Glutamatergic neuron (in vitro differentiated cells): ENCODE measurements around the gene METTL3. TPM values are rescaled to one million over a fixed set of nuclear protein-coding genes. Genes with fewer than 3 reads are reported as not detected.
"Not testable (repeated sequence)": the region's sequence is repeated elsewhere in the genome, so short reads cannot be mapped to it uniquely, and the experiment has no call there.

ENCODE experiments used
- DNase-seq: peaks from one replicate; pipeline ENCODE4 v3.0.0; 2022
- H3K27ac Mint-ChIP-seq: one replicate; pipeline ENCODE4 v1.8.0; 2020; ENCODE audit warnings: mild to moderate bottlenecking, mixed read lengths, inconsistent platforms; ENCODE audit not compliant: unreplicated experiment
- H3K27me3 Mint-ChIP-seq: one replicate; pipeline ENCODE4 v1.8.0; 2020; ENCODE audit warnings: mild to moderate bottlenecking, moderate library complexity, mixed read lengths, inconsistent platforms; ENCODE audit not compliant: unreplicated experiment
- H3K36me3 Mint-ChIP-seq: one replicate; pipeline ENCODE4 v1.8.0; 2020; ENCODE audit warnings: mild to moderate bottlenecking, mixed read lengths, inconsistent platforms; ENCODE audit not compliant: unreplicated experiment
- H3K4me1 Mint-ChIP-seq: one replicate; pipeline ENCODE4 v1.8.0; 2020; ENCODE audit warnings: mild to moderate bottlenecking, low read depth, mixed read lengths, inconsistent platforms; ENCODE audit not compliant: unreplicated experiment
- H3K4me3 Mint-ChIP-seq: one replicate; pipeline ENCODE4 v1.8.0; 2020; ENCODE audit warnings: mild to moderate bottlenecking, mixed read lengths, inconsistent platforms; ENCODE audit not compliant: unreplicated experiment
- H3K9me3 Mint-ChIP-seq: one replicate; pipeline ENCODE4 v1.8.0; 2020; ENCODE audit warnings: mild to moderate bottlenecking, moderate library complexity, mixed read lengths, inconsistent platforms; ENCODE audit not compliant: unreplicated experiment
- CTCF ChIP-seq: fragments of 200-600 bp; sonication (generic); IDR thresholded peaks from one replicate; pipeline ENCODE4 v1.5.0; 2021; ENCODE audit not compliant: partially characterized antibody, unreplicated experiment
- total RNA-seq: library from RNA; stranded (reverse); fragmentation: NEBNext Ultra II Directional; extraction: Animal tissue kit (Norgen Biotek cat#: 25700); gene quantifications from one replicate; pipeline ENCODE4 v1.2.1, GENCODE V29; 2021; ENCODE audit not compliant: unreplicated experiment

METTL3 gene
- total RNA-seq, 1 donor from 2014 or later: 90.0 TPM

DNA sequence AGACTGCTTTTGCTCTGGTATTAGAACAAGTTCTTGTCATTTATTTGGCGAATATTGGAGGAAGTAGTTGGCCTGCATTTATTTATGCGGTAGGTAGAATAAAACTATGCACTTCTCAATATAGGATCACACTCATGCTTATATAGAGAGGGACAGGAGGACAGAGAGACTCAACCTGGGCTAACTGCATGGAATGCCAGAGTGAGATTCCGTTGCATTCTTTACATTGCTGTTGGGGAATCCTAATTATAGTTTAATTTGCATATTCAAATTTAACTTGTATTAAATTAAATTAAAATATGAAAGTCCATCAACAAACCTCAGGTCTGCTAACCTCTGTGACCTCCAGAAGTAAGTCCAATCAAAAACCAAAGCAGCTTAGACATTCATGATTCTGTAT is 42.1 kb upstream of the METTL3 start:
- H3K36me3 Mint-ChIP-seq: no peaks in the 10 kb centered on the region
- H3K27ac Mint-ChIP-seq: no peak overlapping the region
- peaks cover 2% of the 10 kb centered on the region for H3K9me3 Mint-ChIP-seq
- no peak overlapping the region for H3K4me3 Mint-ChIP-seq
- peaks cover 3% of the 10 kb centered on the region for H3K4me1 Mint-ChIP-seq
- DNase-seq: no peak
- peaks cover 2% of the 10 kb centered on the region for H3K27me3 Mint-ChIP-seq
- TF ChIP-seq CTCF: no peak

DNA sequence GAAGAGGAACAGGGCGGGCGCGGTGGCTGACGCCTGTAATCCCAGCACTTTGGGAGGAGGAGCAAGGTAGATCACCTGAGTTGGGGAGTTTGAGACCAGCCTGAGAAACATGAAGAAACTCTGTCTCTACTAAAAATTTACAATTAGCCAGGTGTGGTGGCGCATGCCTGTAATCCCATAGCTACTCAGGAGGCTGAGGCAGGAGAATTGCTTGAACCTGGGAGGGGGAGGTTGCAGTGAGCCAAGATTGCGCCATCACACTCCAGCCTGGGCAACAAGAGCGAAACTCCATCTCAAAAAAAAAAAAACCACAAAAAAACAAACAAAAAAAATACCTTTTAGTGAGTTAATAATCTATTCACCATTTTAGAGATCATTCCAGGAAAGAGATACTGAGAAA is 33.4 kb upstream of the METTL3 start:
- not testable (repeated sequence) for H3K4me3 Mint-ChIP-seq, H3K27ac Mint-ChIP-seq, H3K36me3 Mint-ChIP-seq, DNase-seq, H3K4me1 Mint-ChIP-seq, H3K9me3 Mint-ChIP-seq, H3K27me3 Mint-ChIP-seq

- TF ChIP-seq CTCF: no peak
- peak overlapping the region; percentile 62 for H3K4me3 Mint-ChIP-seq
- H3K27me3 Mint-ChIP-seq: peaks cover 8% of the 10 kb centered on the region
Measured at GRCh38 chr14:21543963-21544362, 32.8 kb upstream of the METTL3 start.

GRCh38 chr14:21543521-21543960 is 32.4 kb upstream of the METTL3 start:
- DNase-seq: peak; percentile 34
- no peaks in the 10 kb centered on the region for H3K36me3 Mint-ChIP-seq

More at GRCh38 chr14:21543963-21544362, 32.8 kb upstream of the METTL3 start:
- Mint-ChIP-seq H3K36me3 (no peaks in the 10 kb centered on the region), H3K27ac (peak overlapping the region; percentile 90), H3K9me3 (peaks cover 5% of the 10 kb centered on the region), H3K4me1 (peaks cover 9% of the 10 kb centered on the region)
- DNase-seq: peak; percentile 40

GRCh38 chr14:21541413-21542074 is 30.4 kb upstream of the METTL3 start:
- no peak for TF ChIP-seq CTCF
- H3K36me3 Mint-ChIP-seq: no peaks in the 10 kb centered on the region
- no peak for DNase-seq
- peaks cover 12% of the 10 kb centered on the region for H3K27me3 Mint-ChIP-seq
- no peak overlapping the region for H3K4me3 Mint-ChIP-seq
- H3K9me3 Mint-ChIP-seq: peaks cover 5% of the 10 kb centered on the region
- peaks cover 15% of the 10 kb centered on the region for H3K4me1 Mint-ChIP-seq
- H3K27ac Mint-ChIP-seq: no peak overlapping the region

More at GRCh38 chr14:21543521-21543960, 32.4 kb upstream of the METTL3 start:
- peaks cover 5% of the 10 kb centered on the region for H3K9me3 Mint-ChIP-seq
- peaks cover 8% of the 10 kb centered on the region for H3K27me3 Mint-ChIP-seq
- peak overlapping the region; percentile 62 for H3K4me3 Mint-ChIP-seq
- TF ChIP-seq CTCF: no peak
- H3K27ac Mint-ChIP-seq: peak overlapping the region; percentile 90
- H3K4me1 Mint-ChIP-seq: peaks cover 9% of the 10 kb centered on the region
